Suprapubic skin (tissue), 3 donors: ENCODE results near the gene LZTS3.

Experiments
- CTCF ChIP-seq, 2 donors: fragments of 200-600 bp in 1 of 2; fragments of 450-650 bp in 1 of 2; sonication (generic) in 1 of 2; IDR thresholded peaks; one replicate each; pipeline ENCODE4 v1.5.1; 2016 to 2019; ENCODE audit warnings: antibody characterized with exemption in 2 of 2, mild to moderate bottlenecking in 1 of 2, moderate library complexity in 1 of 2
- POLR2A ChIP-seq, 2 donors: fragments of 450-650 bp; IDR thresholded peaks; one replicate each; pipeline ENCODE4 v1.6.1; 2017; ENCODE audit warnings: antibody characterized with exemption in 2 of 2, mild to moderate bottlenecking in 2 of 2, moderate library complexity in 2 of 2

- TF ChIP-seq POLR2A (IDR thresholded peaks at IDR 0.05): no peak
- no peak for TF ChIP-seq CTCF (IDR thresholded peaks at IDR 0.05)
Observed at GRCh38 chr20:3130051-3130600, 43.2 kb downstream of the LZTS3 start.
